Measurements from ENCODE around the gene PIGU. TPM values are rescaled to one million over a fixed set of nuclear protein-coding genes. Genes with fewer than 3 reads are reported as not detected.

The PIGU gene
- total and polyA plus RNA-seq, 4 donors, result 21.7 to 38.1 (median 29.6) TPM

- no peaks in the 10 kb centered on the region for H3K27me3 ChIP-seq (ENCODE audit: control insufficient read depth, insufficient read depth, low read length)
- peaks cover 17% of the 10 kb centered on the region for H3K4me1 ChIP-seq (ENCODE audit: control insufficient read depth, insufficient read depth, low read length)
- 80% methylated on average over 7 of the region's 7 CpGs for WGBS (ENCODE audit: insufficient coverage)
- H3K36me3 ChIP-seq (ENCODE audit: control insufficient read depth, insufficient read depth, low read length), result peaks cover 69% of the 10 kb centered on the region
- no peak overlapping the region for H3K4me3 ChIP-seq (ENCODE audit: low read depth, low read length)
- H3K27ac ChIP-seq (ENCODE audit: low read depth, low read length), result no peak overlapping the region
- no peaks in the 10 kb centered on the region for H3K9me3 ChIP-seq (ENCODE audit: control insufficient read depth, insufficient read depth, low read length)
- DNase-seq (ENCODE audit: low read depth in 4 of 6, low spot score in 6 of 6), result no peak
Observed at GRCh38 chr20:34564833-34565232, 112.1 kb downstream of the PIGU start.

GRCh38 chr20:34562641-34563040 lies 114.3 kb downstream of the PIGU start:
- no peak for DNase-seq (ENCODE audit: low read depth in 4 of 6, low spot score in 6 of 6)
- Histone ChIP-seq H3K36me3 (ENCODE audit: control insufficient read depth, insufficient read depth, low read length) (peaks cover 56% of the 10 kb centered on the region), H3K27me3 (ENCODE audit: control insufficient read depth, insufficient read depth, low read length) (no peaks in the 10 kb centered on the region), H3K4me3 (ENCODE audit: low read depth, low read length) (no peak overlapping the region), H3K9me3 (ENCODE audit: control insufficient read depth, insufficient read depth, low read length) (no peaks in the 10 kb centered on the region), H3K27ac (ENCODE audit: low read depth, low read length) (no peak overlapping the region), H3K4me1 (ENCODE audit: control insufficient read depth, insufficient read depth, low read length) (peaks cover 35% of the 10 kb centered on the region)
- 60% methylated on average over 4 of the region's 5 CpGs for WGBS (ENCODE audit: insufficient coverage)

GRCh38 chr20:34561661-34562060 lies 115.2 kb downstream of the PIGU start:
- 86% methylated on average over 10 of the region's 10 CpGs for WGBS (ENCODE audit: insufficient coverage)
- Histone ChIP-seq H3K27ac (ENCODE audit: low read depth, low read length) (no peak overlapping the region), H3K4me1 (ENCODE audit: control insufficient read depth, insufficient read depth, low read length) (peaks cover 38% of the 10 kb centered on the region), H3K36me3 (ENCODE audit: control insufficient read depth, insufficient read depth, low read length) (peaks cover 49% of the 10 kb centered on the region), H3K27me3 (ENCODE audit: control insufficient read depth, insufficient read depth, low read length) (no peaks in the 10 kb centered on the region), H3K9me3 (ENCODE audit: control insufficient read depth, insufficient read depth, low read length) (no peaks in the 10 kb centered on the region), H3K4me3 (ENCODE audit: low read depth, low read length) (no peak overlapping the region)
- no peak for DNase-seq (ENCODE audit: low read depth in 4 of 6, low spot score in 6 of 6)

GRCh38 chr20:34560614-34561013 lies 116.3 kb downstream of the PIGU start:
- no peaks in the 10 kb centered on the region for H3K27me3 ChIP-seq (ENCODE audit: control insufficient read depth, insufficient read depth, low read length)
- no peaks in the 10 kb centered on the region for H3K9me3 ChIP-seq (ENCODE audit: control insufficient read depth, insufficient read depth, low read length)
- H3K36me3 ChIP-seq (ENCODE audit: control insufficient read depth, insufficient read depth, low read length), result peaks cover 43% of the 10 kb centered on the region
- DNase-seq (ENCODE audit: low read depth in 4 of 6, low spot score in 6 of 6), result no peak
- no peak overlapping the region for H3K4me3 ChIP-seq (ENCODE audit: low read depth, low read length)
- no peak overlapping the region for H3K27ac ChIP-seq (ENCODE audit: low read depth, low read length)
- 95% methylated on average over 6 of the region's 7 CpGs for WGBS (ENCODE audit: insufficient coverage)
- peaks cover 38% of the 10 kb centered on the region for H3K4me1 ChIP-seq (ENCODE audit: control insufficient read depth, insufficient read depth, low read length)

GRCh38 chr20:34560141-34560523 lies 116.8 kb downstream of the PIGU start:
- DNase-seq (ENCODE audit: low read depth in 4 of 6, low spot score in 6 of 6), result peak in 1 of 6 donors; percentile 8
- H3K27ac ChIP-seq (ENCODE audit: low read depth, low read length), result peak overlapping the region; percentile 52
- 71% methylated on average over 4 of the region's 12 CpGs for WGBS (ENCODE audit: insufficient coverage)
- H3K4me1 ChIP-seq (ENCODE audit: control insufficient read depth, insufficient read depth, low read length), result peaks cover 38% of the 10 kb centered on the region
- H3K4me3 ChIP-seq (ENCODE audit: low read depth, low read length), result peak overlapping the region; percentile 89
- peaks cover 39% of the 10 kb centered on the region for H3K36me3 ChIP-seq (ENCODE audit: control insufficient read depth, insufficient read depth, low read length)
- H3K9me3 ChIP-seq (ENCODE audit: control insufficient read depth, insufficient read depth, low read length), result no peaks in the 10 kb centered on the region
- H3K27me3 ChIP-seq (ENCODE audit: control insufficient read depth, insufficient read depth, low read length), result no peaks in the 10 kb centered on the region

GRCh38 chr20:34559311-34560140 lies 117.4 kb downstream of the PIGU start:
- peak in 2 of 6 donors; percentile 33 to 41 for DNase-seq (ENCODE audit: low read depth in 4 of 6, low spot score in 6 of 6)

GRCh38 chr20:34558320-34559218 lies 118.3 kb downstream of the PIGU start, which contains the start of gene MAP1LC3A:
TSS of gene MAP1LC3A (plus strand) at chr20:34558718. CDS start at chr20:34558869, 151 bp downstream.
- peak within 1 kb of the TSS; percentile 89 for H3K4me3 ChIP-seq (ENCODE audit: low read depth, low read length)
- no peaks in the 10 kb centered on the region for H3K9me3 ChIP-seq (ENCODE audit: control insufficient read depth, insufficient read depth, low read length)
- WGBS (ENCODE audit: insufficient coverage), result under 1% methylated on average over 103 of the region's 103 CpGs
- H3K36me3 ChIP-seq (ENCODE audit: control insufficient read depth, insufficient read depth, low read length), result peaks cover 34% of the 10 kb centered on the region
- H3K27me3 ChIP-seq (ENCODE audit: control insufficient read depth, insufficient read depth, low read length), result no peaks in the 10 kb centered on the region
- peak; percentile 76 to 98 (median 85) for DNase-seq (ENCODE audit: low read depth in 4 of 6, low spot score in 6 of 6)
- H3K27ac ChIP-seq (ENCODE audit: low read depth, low read length), result peak within 1 kb of the TSS; percentile 90
- H3K4me1 ChIP-seq (ENCODE audit: control insufficient read depth, insufficient read depth, low read length), result peaks cover 38% of the 10 kb centered on the region

More at GRCh38 chr20:34559311-34560140, 117.4 kb downstream of the PIGU start:
- peak overlapping the region; percentile 89 for H3K4me3 ChIP-seq (ENCODE audit: low read depth, low read length)
- WGBS (ENCODE audit: insufficient coverage), result 31% methylated on average over 41 of the region's 43 CpGs
- peak overlapping the region; percentile 61 for H3K27ac ChIP-seq (ENCODE audit: low read depth, low read length)
- no peaks in the 10 kb centered on the region for H3K27me3 ChIP-seq (ENCODE audit: control insufficient read depth, insufficient read depth, low read length)
- peaks cover 38% of the 10 kb centered on the region for H3K4me1 ChIP-seq (ENCODE audit: control insufficient read depth, insufficient read depth, low read length)
- no peaks in the 10 kb centered on the region for H3K9me3 ChIP-seq (ENCODE audit: control insufficient read depth, insufficient read depth, low read length)
- peaks cover 34% of the 10 kb centered on the region for H3K36me3 ChIP-seq (ENCODE audit: control insufficient read depth, insufficient read depth, low read length)

GRCh38 chr20:34557936-34558319 lies 119.0 kb downstream of the PIGU start:
- H3K27ac ChIP-seq (ENCODE audit: low read depth, low read length), result peak overlapping the region; percentile 90
- H3K4me3 ChIP-seq (ENCODE audit: low read depth, low read length), result peak overlapping the region; percentile 89
- H3K9me3 ChIP-seq (ENCODE audit: control insufficient read depth, insufficient read depth, low read length), result no peaks in the 10 kb centered on the region
- peaks cover 34% of the 10 kb centered on the region for H3K36me3 ChIP-seq (ENCODE audit: control insufficient read depth, insufficient read depth, low read length)
- H3K27me3 ChIP-seq (ENCODE audit: control insufficient read depth, insufficient read depth, low read length), result no peaks in the 10 kb centered on the region
- 45% methylated on average over 10 of the region's 11 CpGs for WGBS (ENCODE audit: insufficient coverage)
- peak in 1 of 6 donors; percentile 22 for DNase-seq (ENCODE audit: low read depth in 4 of 6, low spot score in 6 of 6)
- H3K4me1 ChIP-seq (ENCODE audit: control insufficient read depth, insufficient read depth, low read length), result peaks cover 38% of the 10 kb centered on the region

GRCh38 chr20:34553366-34553867 lies 123.5 kb downstream of the PIGU start:
- Histone ChIP-seq H3K27ac (ENCODE audit: low read depth, low read length) (no peak overlapping the region), H3K4me3 (ENCODE audit: low read depth, low read length) (no peak overlapping the region), H3K36me3 (ENCODE audit: control insufficient read depth, insufficient read depth, low read length) (no peaks in the 10 kb centered on the region), H3K9me3 (ENCODE audit: control insufficient read depth, insufficient read depth, low read length) (no peaks in the 10 kb centered on the region), H3K27me3 (ENCODE audit: control insufficient read depth, insufficient read depth, low read length) (no peaks in the 10 kb centered on the region), H3K4me1 (ENCODE audit: control insufficient read depth, insufficient read depth, low read length) (peaks cover 10% of the 10 kb centered on the region)
- no peak for DNase-seq (ENCODE audit: low read depth in 4 of 6, low spot score in 6 of 6)
- 53% methylated on average over 2 of the region's 4 CpGs for WGBS (ENCODE audit: insufficient coverage)

All from spinal cord (tissue), 10 donors.